Superior temporal gyrus (tissue), 1 donor: Measurements from ENCODE around the gene TTLL10.

ENCODE experiments used
- DNase-seq: peaks from one replicate; pipeline ENCODE4 v3.0.0-alpha.2; 2016; ENCODE audit errors: extremely low spot score

Gene TTLL10

GRCh38 chr1:1222575-1223225 lies 49.0 kb downstream of the TTLL10 start:
- DNase-seq, result no peak

- DNase-seq, result no peak
Observed at GRCh38 chr1:1223321-1223720, 49.6 kb downstream of the TTLL10 start.

GRCh38 chr1:1223891-1224290 lies 50.2 kb downstream of the TTLL10 start:
- no peak for DNase-seq

GRCh38 chr1:1225238-1225845 lies 51.7 kb downstream of the TTLL10 start:
- no peak for DNase-seq

- DNase-seq, result no peak
Observed at GRCh38 chr1:1225913-1226312, 52.2 kb downstream of the TTLL10 start.

GRCh38 chr1:1226566-1227362 lies 53.1 kb downstream of the TTLL10 start:
- DNase-seq, result no peak

GRCh38 chr1:1227386-1227785 lies 53.7 kb downstream of the TTLL10 start:
- DNase-seq, result no peak

- DNase-seq, result no peak
Observed at GRCh38 chr1:1228187-1228586, 54.5 kb downstream of the TTLL10 start.

GRCh38 chr1:1228596-1229321 lies 55.1 kb downstream of the TTLL10 start:
- DNase-seq, result no peak

- DNase-seq, result no peak
Observed at GRCh38 chr1:1229770-1230169, 56.1 kb downstream of the TTLL10 start.

GRCh38 chr1:1230656-1231399 lies 57.1 kb downstream of the TTLL10 start:
- DNase-seq, result no peak

GRCh38 chr1:1231400-1232207 lies 57.9 kb downstream of the TTLL10 start, which contains the start of gene SDF4:
TSS of gene SDF4 (minus strand) at chr1:1232001. CDS start at chr1:1228772, 3,229 bp downstream.
- peak; percentile 95 for DNase-seq

- DNase-seq, result no peak
Observed at GRCh38 chr1:1232208-1232795, 58.6 kb downstream of the TTLL10 start, which contains the start of gene B3GALT6. TSS of gene B3GALT6 (plus strand) at chr1:1232237. CDS start at chr1:1232279, 42 bp downstream.

- DNase-seq, result no peak
Observed at GRCh38 chr1:1232796-1233566, 59.3 kb downstream of the TTLL10 start.

GRCh38 chr1:1233567-1233892 lies 59.9 kb downstream of the TTLL10 start:
- DNase-seq, result no peak

- no peak for DNase-seq
Observed at GRCh38 chr1:1234180-1234808, 60.6 kb downstream of the TTLL10 start.

- no peak for DNase-seq
Observed at GRCh38 chr1:1235016-1235744, 61.5 kb downstream of the TTLL10 start.

GRCh38 chr1:1236176-1236763 lies 62.6 kb downstream of the TTLL10 start:
- no peak for DNase-seq
